Mammary epithelial cell (primary cell): ENCODE measurements around the gene YPEL5.

Experiments
- CTCF ChIP-seq, 2 donors: IDR thresholded peaks in 1 of 2; conservative IDR thresholded peaks in 1 of 2; 2 replicates each; pipeline ENCODE4 v1.5.1; 2011 to 2012; ENCODE audit warnings: inconsistent platforms in 2 of 2, low read length in 2 of 2, mild to moderate bottlenecking in 2 of 2, control low read depth in 1 of 2, low read depth in 1 of 2; ENCODE audit not compliant: insufficient read depth in 1 of 2; ENCODE audit errors: extremely low read depth in 1 of 2
- EZH2 ChIP-seq: IDR thresholded peaks from 2 replicates; pipeline ENCODE4 v1.6.1; 2012; ENCODE audit warnings: low read length, inconsistent platforms, borderline replicate concordance

- TF ChIP-seq EZH2 (no peak), CTCF (conservative IDR thresholded peaks at IDR 0.05 in 1 of 2, IDR thresholded peaks at IDR 0.05 in 1 of 2; ENCODE audit: extremely low read depth in 1 of 2, insufficient read depth in 1 of 2, low read depth in 1 of 2, low read length in 2 of 2) (no peak)
These were observed 24.4 kb upstream of the YPEL5 start for GRCh38 chr2:30122362-30122761.
